Skeletal muscle tissue (tissue), 4 donors: Measurements from ENCODE around the gene NFATC2. TPM values are rescaled to one million over a fixed set of nuclear protein-coding genes. Genes with fewer than 3 reads are reported as not detected.

Experiments used
- H3K27ac ChIP-seq: one replicate; pipeline ENCODE4 v1.7.0; 2013; ENCODE audit warnings: mild to moderate bottlenecking, low read depth, low read length, inconsistent platforms
- H3K27me3 ChIP-seq, 3 donors: one replicate each; pipeline ENCODE4 v1.7.0; 2013; ENCODE audit warnings: low read length in 3 of 3; ENCODE audit not compliant: control insufficient read depth in 3 of 3, insufficient read depth in 3 of 3
- H3K36me3 ChIP-seq, 3 donors: one replicate each; pipeline ENCODE4 v1.7.0; 2013; ENCODE audit warnings: low read length in 3 of 3; ENCODE audit not compliant: control insufficient read depth in 3 of 3, insufficient read depth in 3 of 3
- H3K4me1 ChIP-seq, 3 donors: one replicate each; pipeline ENCODE4 v1.7.0; 2013; ENCODE audit warnings: low read length in 3 of 3, mild to moderate bottlenecking in 3 of 3; ENCODE audit not compliant: control insufficient read depth in 3 of 3, insufficient read depth in 3 of 3
- H3K4me3 ChIP-seq, 3 donors: one replicate each; pipeline ENCODE4 v1.7.0; 2013; ENCODE audit warnings: low read length in 3 of 3
- H3K9ac ChIP-seq, 3 donors: one replicate each; pipeline ENCODE4 v1.7.0; 2013; ENCODE audit warnings: low read length in 3 of 3, mild to moderate bottlenecking in 3 of 3, moderate library complexity in 2 of 3, low read depth in 1 of 3
- H3K9me3 ChIP-seq, 3 donors: one replicate each; pipeline ENCODE4 v1.7.0; 2013; ENCODE audit warnings: low read length in 3 of 3; ENCODE audit not compliant: control insufficient read depth in 3 of 3
- total RNA-seq: library from RNA; depleted of rRNA; stranded (reverse); fragments of >200 nt; gene quantifications from one replicate; pipeline ENCODE4 v1.2.3, GENCODE V29; 2014
- donor health status: Osteomylitis.

The NFATC2 gene
- total RNA-seq, 1 donor from 2014 or later: 3.1 TPM

DNA sequence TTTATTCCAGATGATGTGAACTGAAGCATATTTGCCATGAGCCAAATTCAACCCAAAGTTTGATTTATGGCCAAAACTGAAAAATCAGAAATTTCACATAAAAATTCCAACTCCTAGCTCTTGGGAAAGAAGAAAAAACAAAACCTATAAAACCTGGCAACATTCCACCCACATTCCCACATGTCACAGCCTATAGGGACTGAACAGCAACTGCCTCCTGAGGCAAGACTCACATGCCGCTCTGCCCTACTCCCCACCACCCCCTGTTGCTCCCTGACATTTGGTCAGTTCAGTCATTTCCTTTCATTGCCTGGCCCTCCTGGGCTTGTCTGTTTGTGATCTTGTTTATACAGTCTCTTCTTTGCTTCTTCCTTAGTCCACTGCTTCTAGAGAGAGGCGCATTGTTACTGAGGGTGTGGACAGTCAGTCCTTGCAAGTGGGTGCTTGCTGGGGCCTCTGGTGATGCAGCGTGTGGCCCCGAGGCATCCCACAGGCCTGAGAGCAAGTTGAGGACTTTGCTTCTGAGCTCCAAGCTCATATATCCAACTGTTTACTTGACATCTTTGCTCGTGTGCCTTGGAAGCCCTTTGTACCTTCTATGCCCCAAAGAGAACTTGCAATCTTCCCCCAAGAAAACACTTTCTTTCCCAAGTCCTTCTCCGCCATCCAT, 31.4 kb downstream of the NFATC2 start:
- H3K4me1 ChIP-seq: peaks cover 10 to 31% (median 20%) of the 10 kb centered on the region in 3 donors
- peaks cover 2 to 11% (median 7%) of the 10 kb centered on the region in 3 donors for H3K36me3 ChIP-seq
- H3K9ac ChIP-seq: no peak overlapping the region
- H3K9me3 ChIP-seq: no peaks in the 10 kb centered on the region
- no peaks in the 10 kb centered on the region for H3K27me3 ChIP-seq
- H3K4me3 ChIP-seq: no peak overlapping the region
- no peak overlapping the region for H3K27ac ChIP-seq

DNA sequence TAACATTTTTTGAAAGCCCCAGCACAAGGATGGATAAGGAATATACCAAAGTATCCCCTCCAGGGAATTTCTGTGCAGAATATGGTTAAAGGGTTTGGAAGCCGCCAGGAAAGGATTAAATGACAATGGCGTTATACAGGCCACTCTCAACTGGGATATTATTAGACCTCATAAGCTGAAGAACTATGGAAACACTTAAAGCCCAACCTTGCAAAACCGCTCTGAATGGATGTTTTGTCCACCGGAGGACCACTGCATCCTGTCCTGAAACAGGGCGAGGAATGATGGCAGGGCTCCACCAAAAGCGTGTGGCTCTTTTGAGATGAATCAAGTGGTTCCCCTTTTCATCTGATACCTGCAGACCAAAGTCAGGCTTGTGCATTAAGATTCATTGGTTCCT, 32.4 kb downstream of the NFATC2 start:
- Histone ChIP-seq H3K36me3 (peaks cover 1 to 14% (median 7%) of the 10 kb centered on the region in 3 donors), H3K4me1 (peaks cover 10 to 31% (median 20%) of the 10 kb centered on the region in 3 donors), H3K9ac (no peak overlapping the region), H3K27ac (no peak overlapping the region), H3K9me3 (no peaks in the 10 kb centered on the region), H3K4me3 (no peak overlapping the region), H3K27me3 (no peaks in the 10 kb centered on the region)

DNA sequence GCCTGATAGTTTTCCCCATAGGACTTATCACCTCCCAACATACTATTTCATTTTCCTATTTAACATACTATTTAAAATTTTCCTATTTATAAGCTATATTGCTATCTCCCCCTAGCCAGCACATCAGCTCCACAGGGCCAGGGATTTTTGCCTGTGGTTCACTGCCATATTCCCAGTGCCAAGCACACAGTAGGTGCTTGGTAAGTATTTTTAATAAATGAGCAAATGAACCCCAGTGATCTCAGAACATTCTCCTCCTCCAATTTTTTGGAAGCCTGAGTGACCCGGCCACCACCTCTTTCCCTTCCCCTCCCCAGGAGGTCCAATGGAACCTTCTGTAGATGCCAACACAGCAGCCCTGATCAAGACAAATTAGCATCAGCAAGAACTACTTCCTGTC, 33.3 kb downstream of the NFATC2 start:
- no peaks in the 10 kb centered on the region for H3K27me3 ChIP-seq
- H3K27ac ChIP-seq: no peak overlapping the region
- peaks cover 0 to 8% (median 7%) of the 10 kb centered on the region in 3 donors for H3K36me3 ChIP-seq
- H3K4me3 ChIP-seq: no peak overlapping the region
- H3K4me1 ChIP-seq: peaks cover 10 to 31% (median 20%) of the 10 kb centered on the region in 3 donors
- H3K9ac ChIP-seq: no peak overlapping the region
- H3K9me3 ChIP-seq: no peaks in the 10 kb centered on the region

- Histone ChIP-seq H3K27ac (no peak overlapping the region), H3K9ac (no peak overlapping the region), H3K4me3 (no peak overlapping the region), H3K4me1 (peaks cover 10 to 31% (median 20%) of the 10 kb centered on the region in 3 donors), H3K9me3 (no peaks in the 10 kb centered on the region), H3K36me3 (peaks cover 0 to 7% (median 7%) of the 10 kb centered on the region in 3 donors), H3K27me3 (no peaks in the 10 kb centered on the region)
Measured at GRCh38 chr20:51508780-51509179, 33.7 kb downstream of the NFATC2 start.

- H3K27ac ChIP-seq: no peak overlapping the region
- no peaks in the 10 kb centered on the region for H3K9me3 ChIP-seq
- peaks cover 10 to 26% (median 20%) of the 10 kb centered on the region in 3 donors for H3K4me1 ChIP-seq
- no peak overlapping the region for H3K4me3 ChIP-seq
- H3K36me3 ChIP-seq: peaks cover 0 to 7% (median 7%) of the 10 kb centered on the region in 3 donors
- H3K9ac ChIP-seq: no peak overlapping the region
- no peaks in the 10 kb centered on the region for H3K27me3 ChIP-seq
Measured at GRCh38 chr20:51508158-51508557, 34.4 kb downstream of the NFATC2 start.

- Histone ChIP-seq H3K4me3 (no peak overlapping the region), H3K27ac (no peak overlapping the region), H3K9me3 (no peaks in the 10 kb centered on the region)
Measured at GRCh38 chr20:51507216-51508036, 35.1 kb downstream of the NFATC2 start.

GRCh38 chr20:51506527-51507215, 35.8 kb downstream of the NFATC2 start:
- Histone ChIP-seq H3K27me3 (no peaks in the 10 kb centered on the region), H3K9ac (no peak overlapping the region), H3K36me3 (peaks cover 0 to 7% (median 7%) of the 10 kb centered on the region in 3 donors), H3K9me3 (no peaks in the 10 kb centered on the region), H3K4me3 (no peak overlapping the region), H3K4me1 (peaks cover 10 to 20% (median 18%) of the 10 kb centered on the region in 3 donors), H3K27ac (no peak overlapping the region)

More at GRCh38 chr20:51507216-51508036, 35.1 kb downstream of the NFATC2 start:
- H3K9ac ChIP-seq: no peak overlapping the region
- no peaks in the 10 kb centered on the region for H3K27me3 ChIP-seq
- H3K4me1 ChIP-seq: peaks cover 10 to 24% (median 20%) of the 10 kb centered on the region in 3 donors
- H3K36me3 ChIP-seq: peaks cover 0 to 7% (median 7%) of the 10 kb centered on the region in 3 donors

DNA sequence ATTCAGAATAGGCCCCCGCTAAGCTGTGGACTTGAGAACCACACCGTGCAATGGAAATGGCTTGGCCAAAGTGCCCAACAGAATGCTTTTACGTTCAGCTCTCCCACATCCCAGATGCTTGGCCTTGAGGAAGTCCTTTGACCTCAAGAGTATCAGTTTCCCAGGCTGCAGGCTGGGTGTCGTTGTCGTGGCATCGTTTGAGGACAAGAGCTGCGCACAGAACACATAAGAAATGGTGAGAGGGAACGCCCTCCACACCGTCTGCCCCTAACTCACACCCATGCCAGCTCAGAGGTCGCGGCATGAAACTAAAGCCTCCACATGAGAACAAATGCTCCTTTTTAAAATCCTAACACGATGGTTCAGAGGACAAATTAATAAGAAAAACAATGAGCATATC, 37.0 kb downstream of the NFATC2 start:
- peaks cover 0 to 7% (median 0%) of the 10 kb centered on the region in 3 donors for H3K36me3 ChIP-seq
- H3K4me1 ChIP-seq: peaks cover 17 to 20% (median 18%) of the 10 kb centered on the region in 3 donors
- H3K9me3 ChIP-seq: no peaks in the 10 kb centered on the region
- H3K9ac ChIP-seq: no peak overlapping the region
- H3K27me3 ChIP-seq: no peaks in the 10 kb centered on the region
- H3K27ac ChIP-seq: no peak overlapping the region
- no peak overlapping the region for H3K4me3 ChIP-seq

- no peaks in the 10 kb centered on the region for H3K27me3 ChIP-seq
- no peak overlapping the region for H3K27ac ChIP-seq
- H3K36me3 ChIP-seq: peaks cover 0 to 7% (median 0%) of the 10 kb centered on the region in 3 donors
- no peaks in the 10 kb centered on the region for H3K9me3 ChIP-seq
- H3K4me1 ChIP-seq: peaks cover 17 to 19% (median 18%) of the 10 kb centered on the region in 3 donors
- no peak overlapping the region for H3K9ac ChIP-seq
- H3K4me3 ChIP-seq: no peak overlapping the region
Measured at GRCh38 chr20:51503376-51503775, 39.1 kb downstream of the NFATC2 start.
